ENCODE data around the gene NCOA3. TPM values are rescaled to one million over a fixed set of nuclear protein-coding genes. Genes with fewer than 3 reads are reported as not detected.
A peak's percentile ranks its signal among the peaks of the same experiment; 100 is the strongest.

The NCOA3 gene
- total RNA-seq, 1 donor from 2014 or later, result 37.3 TPM

DNA sequence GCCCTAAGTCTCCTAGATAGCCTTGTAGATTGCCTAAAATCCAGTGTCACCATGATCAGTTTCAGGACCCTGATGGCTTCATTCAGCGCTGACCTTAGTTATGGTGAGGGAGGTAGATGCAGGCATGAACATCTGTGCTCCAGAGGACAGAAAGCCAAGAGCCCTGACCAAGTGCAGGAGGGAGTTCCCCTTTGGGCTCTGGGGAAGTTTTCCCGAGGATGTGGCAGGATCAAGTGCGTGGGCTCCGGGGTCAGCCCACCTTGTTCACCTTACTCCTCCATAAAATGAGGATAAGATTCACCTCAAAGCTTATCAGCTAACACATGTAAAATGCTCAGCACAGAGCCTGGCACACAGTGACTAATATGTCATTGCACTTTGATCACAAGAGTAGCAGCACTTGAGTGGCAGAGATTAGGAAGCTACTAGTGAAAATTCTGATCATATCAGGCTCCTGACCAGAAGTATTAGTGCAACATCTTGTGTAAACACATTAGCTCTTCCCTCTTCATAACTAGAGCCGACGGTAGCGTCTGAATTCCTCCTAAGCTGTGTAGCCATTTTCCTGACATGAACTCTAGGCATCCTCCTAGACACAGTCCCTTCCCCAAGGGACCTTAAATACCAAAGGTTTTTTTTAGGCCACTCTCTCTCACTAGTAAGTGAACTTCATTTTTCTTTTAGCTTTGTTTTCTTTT is 158.4 kb downstream of the NCOA3 start:
- TF ChIP-seq CTCF (conservative IDR thresholded peaks at IDR 0.05), result no peak
- Mint-ChIP-seq H3K4me3 (no peak overlapping the region), H3K4me1 (ENCODE audit: unreplicated experiment) (peaks cover 25% of the 10 kb centered on the region), H3K9me3 (no peaks in the 10 kb centered on the region), H3K27me3 (no peaks in the 10 kb centered on the region), H3K27ac (peak overlapping the region; percentile 4), H3K36me3 (peaks cover 27% of the 10 kb centered on the region)
- DNase-seq (ENCODE audit: extremely low spot score, unreplicated experiment), result no peak

GRCh38 chr20:47660602-47660905 is 158.9 kb downstream of the NCOA3 start:
- H3K27me3 Mint-ChIP-seq, result no peaks in the 10 kb centered on the region
- no peaks in the 10 kb centered on the region for H3K9me3 Mint-ChIP-seq
- no peak for DNase-seq (ENCODE audit: extremely low spot score, unreplicated experiment)
- no peak for TF ChIP-seq CTCF (conservative IDR thresholded peaks at IDR 0.05)
- peaks cover 26% of the 10 kb centered on the region for H3K4me1 Mint-ChIP-seq (ENCODE audit: unreplicated experiment)
- H3K36me3 Mint-ChIP-seq, result peaks cover 24% of the 10 kb centered on the region
- no peak overlapping the region for H3K27ac Mint-ChIP-seq
- no peak overlapping the region for H3K4me3 Mint-ChIP-seq

GRCh38 chr20:47660983-47661700 is 159.5 kb downstream of the NCOA3 start:
- TF ChIP-seq CTCF (conservative IDR thresholded peaks at IDR 0.05), result no peak
- DNase-seq (ENCODE audit: extremely low spot score, unreplicated experiment), result no peak
- no peaks in the 10 kb centered on the region for H3K27me3 Mint-ChIP-seq
- H3K9me3 Mint-ChIP-seq, result no peaks in the 10 kb centered on the region
- H3K4me3 Mint-ChIP-seq, result no peak overlapping the region
- H3K36me3 Mint-ChIP-seq, result peaks cover 21% of the 10 kb centered on the region
- peaks cover 26% of the 10 kb centered on the region for H3K4me1 Mint-ChIP-seq (ENCODE audit: unreplicated experiment)
- no peak overlapping the region for H3K27ac Mint-ChIP-seq

- H3K4me1 Mint-ChIP-seq (ENCODE audit: unreplicated experiment), result peaks cover 26% of the 10 kb centered on the region
- no peak for TF ChIP-seq CTCF (conservative IDR thresholded peaks at IDR 0.05)
- DNase-seq (ENCODE audit: extremely low spot score, unreplicated experiment), result no peak
- no peaks in the 10 kb centered on the region for H3K27me3 Mint-ChIP-seq
- no peaks in the 10 kb centered on the region for H3K9me3 Mint-ChIP-seq
- H3K36me3 Mint-ChIP-seq, result peaks cover 17% of the 10 kb centered on the region
- H3K27ac Mint-ChIP-seq, result no peak overlapping the region
- no peak overlapping the region for H3K4me3 Mint-ChIP-seq
Observed at GRCh38 chr20:47661714-47662113, 160.0 kb downstream of the NCOA3 start.

- no peak overlapping the region for H3K4me3 Mint-ChIP-seq
- peaks cover 26% of the 10 kb centered on the region for H3K4me1 Mint-ChIP-seq (ENCODE audit: unreplicated experiment)
- no peaks in the 10 kb centered on the region for H3K9me3 Mint-ChIP-seq
- no peaks in the 10 kb centered on the region for H3K27me3 Mint-ChIP-seq
- no peak overlapping the region for H3K27ac Mint-ChIP-seq
- peaks cover 20% of the 10 kb centered on the region for H3K36me3 Mint-ChIP-seq
- no peak for DNase-seq (ENCODE audit: extremely low spot score, unreplicated experiment)
- no peak for TF ChIP-seq CTCF (conservative IDR thresholded peaks at IDR 0.05)
Observed at GRCh38 chr20:47662483-47663353, 161.0 kb downstream of the NCOA3 start.

Measured in type B pancreatic cell (in vitro differentiated cells).